WI38 (cell line): ENCODE measurements around the gene SNRNP200.
A peak's percentile ranks its signal among the peaks of the same experiment; 100 is the strongest.

Experiments
- H3K4me3 ChIP-seq: 2 replicates; pipeline ENCODE4 v1.5.1; 2011; ENCODE audit warnings: low read depth, mild to moderate bottlenecking, control low read depth, low read length
- TF ChIP-seq, protein P1 (sequence below): IDR thresholded peaks from 2 replicates; pipeline ENCODE4 v1.5.1; 2012; ENCODE audit warnings: low read depth, mild to moderate bottlenecking, control low read depth, low read length

SNRNP200 gene

GRCh38 chr2:96330407-96330806 is 25.1 kb upstream of the SNRNP200 start:
- no peak overlapping the region for H3K4me3 ChIP-seq
- TF ChIP-seq, protein P1, sequence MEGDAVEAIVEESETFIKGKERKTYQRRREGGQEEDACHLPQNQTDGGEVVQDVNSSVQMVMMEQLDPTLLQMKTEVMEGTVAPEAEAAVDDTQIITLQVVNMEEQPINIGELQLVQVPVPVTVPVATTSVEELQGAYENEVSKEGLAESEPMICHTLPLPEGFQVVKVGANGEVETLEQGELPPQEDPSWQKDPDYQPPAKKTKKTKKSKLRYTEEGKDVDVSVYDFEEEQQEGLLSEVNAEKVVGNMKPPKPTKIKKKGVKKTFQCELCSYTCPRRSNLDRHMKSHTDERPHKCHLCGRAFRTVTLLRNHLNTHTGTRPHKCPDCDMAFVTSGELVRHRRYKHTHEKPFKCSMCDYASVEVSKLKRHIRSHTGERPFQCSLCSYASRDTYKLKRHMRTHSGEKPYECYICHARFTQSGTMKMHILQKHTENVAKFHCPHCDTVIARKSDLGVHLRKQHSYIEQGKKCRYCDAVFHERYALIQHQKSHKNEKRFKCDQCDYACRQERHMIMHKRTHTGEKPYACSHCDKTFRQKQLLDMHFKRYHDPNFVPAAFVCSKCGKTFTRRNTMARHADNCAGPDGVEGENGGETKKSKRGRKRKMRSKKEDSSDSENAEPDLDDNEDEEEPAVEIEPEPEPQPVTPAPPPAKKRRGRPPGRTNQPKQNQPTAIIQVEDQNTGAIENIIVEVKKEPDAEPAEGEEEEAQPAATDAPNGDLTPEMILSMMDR, result no peak

DNA sequence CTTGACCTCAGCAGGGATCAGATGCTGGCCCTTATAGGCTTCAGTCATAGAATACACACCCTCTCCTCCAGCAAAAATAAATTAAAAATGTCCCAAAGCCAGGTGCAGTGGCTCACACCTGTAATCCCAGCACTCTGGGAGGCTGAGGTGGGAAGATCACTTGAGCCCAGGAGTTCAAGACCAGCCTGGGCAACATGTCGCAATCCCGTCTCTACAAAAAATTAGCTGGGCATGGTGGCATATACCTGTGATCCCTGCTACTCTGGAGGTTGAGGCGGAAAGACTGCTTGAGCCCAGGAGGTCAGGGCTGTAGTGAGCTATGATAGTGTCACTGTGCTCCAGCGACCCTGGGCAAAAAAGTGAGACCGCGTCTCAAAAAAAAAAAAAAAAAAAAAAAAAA is 24.5 kb upstream of the SNRNP200 start:
- TF ChIP-seq, protein P1, result no peak
- no peak overlapping the region for H3K4me3 ChIP-seq

DNA sequence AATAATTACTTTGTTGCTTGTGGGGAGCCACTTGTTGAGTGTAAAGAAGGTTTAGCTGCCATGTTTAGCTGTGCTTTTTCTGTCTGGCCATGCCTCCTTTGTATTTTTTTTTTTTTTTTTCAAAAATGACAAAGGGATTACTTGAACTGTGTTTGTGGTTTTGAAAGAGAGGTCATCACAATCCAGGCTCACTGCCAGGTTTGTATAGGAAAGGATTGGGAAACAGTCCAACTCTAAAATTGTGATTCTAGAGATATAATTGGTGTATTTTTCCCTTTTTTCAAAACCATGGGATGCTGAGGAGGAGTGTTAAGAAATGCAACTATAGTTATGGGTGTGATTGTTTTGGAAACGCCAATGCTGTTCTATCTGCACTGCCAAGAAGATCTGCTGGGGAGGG is 24.1 kb upstream of the SNRNP200 start:
- TF ChIP-seq, protein P1, result no peak
- H3K4me3 ChIP-seq, result no peak overlapping the region

DNA sequence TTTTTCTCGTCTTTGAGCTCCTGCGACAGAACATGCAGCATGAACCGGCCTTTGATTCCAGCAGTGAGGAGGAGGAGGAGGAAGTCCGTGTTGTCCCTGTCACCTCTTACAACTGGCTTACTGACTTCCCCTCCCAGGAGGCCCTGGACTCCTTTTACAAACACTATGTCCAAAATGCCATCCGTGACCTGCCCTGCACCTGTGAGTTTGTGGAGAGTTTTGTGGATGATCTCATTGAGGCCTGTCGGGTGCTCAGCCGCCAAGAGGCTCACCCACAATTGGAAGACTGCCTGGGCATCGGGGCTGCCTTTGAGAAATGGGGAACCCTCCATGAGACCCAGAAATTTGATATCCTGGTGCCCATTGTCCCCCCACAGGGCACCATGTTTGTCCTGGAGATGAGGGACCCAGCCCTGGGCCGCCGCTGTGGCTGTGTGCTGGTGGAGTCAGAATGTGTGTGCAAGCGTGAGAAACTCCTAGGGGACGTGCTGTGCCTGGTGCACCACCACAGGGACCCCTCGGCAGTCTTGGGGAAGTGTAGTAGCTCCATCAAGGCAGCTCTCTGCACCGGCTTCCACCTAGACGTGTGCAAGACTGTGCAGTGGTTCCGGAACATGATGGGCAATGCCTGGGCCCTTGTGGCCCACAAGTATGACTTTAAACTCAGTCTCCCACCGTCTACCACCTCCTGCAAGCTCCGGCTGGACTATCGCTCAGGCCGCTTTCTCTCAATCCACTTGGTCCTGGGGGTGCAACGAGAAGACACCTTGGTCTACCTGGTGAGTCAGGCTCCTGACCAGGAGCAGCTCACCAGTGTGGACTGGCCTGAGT is 21.9 kb upstream of the SNRNP200 start:
- TF ChIP-seq, protein P1, result no peak

DNA sequence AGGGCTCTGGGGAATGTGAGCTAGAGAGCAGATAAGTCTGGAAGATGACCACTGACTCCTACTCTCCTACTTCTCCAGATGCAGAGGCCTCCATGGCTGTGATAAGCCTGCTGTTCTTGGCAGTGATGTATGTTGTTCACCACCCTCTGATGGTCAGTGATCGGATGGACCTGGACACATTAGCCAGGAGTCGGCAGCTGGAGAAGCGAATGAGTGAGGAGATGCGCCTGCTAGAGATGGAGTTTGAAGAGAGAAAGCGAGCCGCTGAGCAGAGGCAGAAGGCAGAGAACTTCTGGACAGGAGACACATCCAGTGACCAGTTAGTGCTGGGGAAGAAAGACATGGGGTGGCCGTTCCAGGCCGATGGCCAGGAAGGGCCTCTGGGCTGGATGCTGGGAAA is 21.2 kb upstream of the SNRNP200 start:
- TF ChIP-seq, protein P1, result no peak
- H3K4me3 ChIP-seq, result no peak overlapping the region

More for the DNA sequence above, 21.9 kb upstream of the SNRNP200 start:
- H3K4me3 ChIP-seq, result no peak overlapping the region

DNA sequence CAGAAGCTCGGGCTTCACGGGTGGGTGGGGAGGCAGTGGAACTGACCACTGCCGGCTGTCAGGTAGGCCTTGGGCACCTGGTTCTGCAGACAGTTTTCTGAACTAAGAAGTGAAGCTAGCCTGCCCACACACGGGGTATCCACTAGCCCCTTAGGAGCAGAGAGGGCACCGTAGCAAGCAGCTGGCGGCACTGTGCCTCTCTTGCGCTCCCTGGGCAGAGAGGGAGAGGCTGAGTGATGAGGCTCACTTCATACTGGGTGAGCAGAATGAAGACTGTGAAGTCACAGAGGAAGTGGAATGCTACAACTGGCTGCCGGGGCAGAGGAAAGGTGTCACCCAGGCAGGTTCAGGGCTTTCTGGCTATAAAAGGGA is 20.5 kb upstream of the SNRNP200 start:
- TF ChIP-seq, protein P1, result no peak
- peak overlapping the region; percentile 56 for H3K4me3 ChIP-seq

DNA sequence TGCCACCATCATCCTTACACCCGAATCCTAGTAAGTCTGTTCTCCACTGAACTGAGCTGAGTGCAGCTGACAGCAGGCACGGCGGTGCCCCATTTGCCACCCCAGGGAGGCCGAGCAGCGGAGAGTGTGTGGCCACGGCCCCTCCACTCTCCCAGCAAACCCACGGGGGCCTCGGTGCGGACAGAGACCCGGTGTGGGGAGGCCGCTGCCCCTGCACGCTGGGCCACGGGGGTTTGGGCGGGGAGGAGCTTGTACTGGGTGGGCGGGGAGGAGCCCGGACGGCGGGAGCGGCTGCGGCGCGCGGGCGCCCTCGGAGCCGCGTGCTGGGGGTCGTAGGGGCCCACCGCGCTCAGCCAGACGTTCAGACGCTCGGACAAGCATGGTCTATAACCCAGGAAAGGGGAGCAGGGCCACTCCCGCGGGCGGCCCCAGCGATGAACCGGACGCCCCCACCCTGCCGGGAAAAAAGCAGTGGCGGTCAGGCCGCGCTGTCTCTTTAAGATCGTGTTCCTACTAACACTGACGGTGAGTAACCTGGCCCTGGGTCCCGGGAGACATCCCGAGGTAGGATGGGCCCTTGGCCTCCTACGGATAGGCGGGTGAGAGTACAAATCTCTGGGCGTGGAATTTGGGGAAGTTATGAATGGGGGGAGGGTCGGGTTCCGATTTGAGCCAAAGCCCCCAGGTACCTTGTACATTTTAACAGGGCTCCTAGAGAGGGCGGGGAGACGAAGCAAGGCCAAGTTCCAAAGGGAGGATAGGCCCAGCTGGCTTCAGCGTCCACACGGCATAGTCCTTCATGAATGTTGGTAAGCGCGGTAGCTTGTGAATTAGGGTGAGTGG is 19.9 kb upstream of the SNRNP200 start, which contains the start of gene ITPRIPL1:
Gene ITPRIPL1, plus strand, starts transcription at position 277 of the 843 bp plus-strand sequence. Its CDS starts 523 bp downstream, at position 800.
- H3K4me3 ChIP-seq, result peak within 1 kb of the TSS; percentile 56

More for the DNA sequence above, 19.9 kb upstream of the SNRNP200 start, which contains the start of gene ITPRIPL1:
- TF ChIP-seq, protein P1, result no peak
